Endometrium (tissue), 2 donors: ENCODE results near the gene UBE2F.
"Not testable (repeated sequence)": the region's sequence is repeated elsewhere in the genome, so short reads cannot be mapped to it uniquely, and the experiment has no call there.

Source experiments
- FAIRE-seq: peaks from 2 replicates; lab custom pipeline; 2012; peaks lifted over from hg19 to GRCh38; lab: Jason Lieb, UNC
- donor health status: control.
- donor health status: control.

UBE2F gene

GRCh38 chr2:238021327-238021726, 54.5 kb downstream of the UBE2F start:
- FAIRE-seq = no peak

GRCh38 chr2:238022594-238023157, 55.9 kb downstream of the UBE2F start:
- no peak for FAIRE-seq

- FAIRE-seq = no peak
These were observed 56.8 kb downstream of the UBE2F start for GRCh38 chr2:238023608-238024007.

GRCh38 chr2:238024986-238025385, 58.2 kb downstream of the UBE2F start:
- FAIRE-seq = no peak

- no peak for FAIRE-seq
These were observed 59.0 kb downstream of the UBE2F start for GRCh38 chr2:238025741-238026360.

- FAIRE-seq = no peak
These were observed 60.2 kb downstream of the UBE2F start for GRCh38 chr2:238027058-238027457.

- no peak for FAIRE-seq
These were observed 61.0 kb downstream of the UBE2F start for GRCh38 chr2:238027591-238028415.

GRCh38 chr2:238029853-238030252, 63.0 kb downstream of the UBE2F start:
- no peak for FAIRE-seq

GRCh38 chr2:238030422-238031155, 63.8 kb downstream of the UBE2F start:
- FAIRE-seq = no peak

GRCh38 chr2:238031751-238032150, 64.9 kb downstream of the UBE2F start:
- no peak for FAIRE-seq

- no peak for FAIRE-seq
These were observed 66.0 kb downstream of the UBE2F start for GRCh38 chr2:238032755-238033337.

- FAIRE-seq = not testable (repeated sequence)
These were observed 67.2 kb downstream of the UBE2F start for GRCh38 chr2:238033991-238034390.

- no peak for FAIRE-seq
These were observed 71.4 kb downstream of the UBE2F start for GRCh38 chr2:238038203-238038602.

GRCh38 chr2:238039151-238039550, 72.3 kb downstream of the UBE2F start:
- no peak for FAIRE-seq

- FAIRE-seq = no peak
These were observed 73.2 kb downstream of the UBE2F start for GRCh38 chr2:238039985-238040384.

GRCh38 chr2:238040918-238041317, 74.1 kb downstream of the UBE2F start:
- FAIRE-seq = no peak

GRCh38 chr2:238042090-238042489, 75.3 kb downstream of the UBE2F start:
- no peak for FAIRE-seq

GRCh38 chr2:238042849-238043584, 76.2 kb downstream of the UBE2F start:
- no peak for FAIRE-seq

- FAIRE-seq = no peak
These were observed 77.0 kb downstream of the UBE2F start for GRCh38 chr2:238043851-238044250.

- no peak for FAIRE-seq
These were observed 78.8 kb downstream of the UBE2F start for GRCh38 chr2:238045575-238045974.

GRCh38 chr2:238046725-238047270, 80.0 kb downstream of the UBE2F start:
- FAIRE-seq = no peak
